ENCODE results near the gene SYT14.

Gene SYT14

GRCh38 chr1:209948155-209948554 is 10.1 kb downstream of the SYT14 start:
- Histone ChIP-seq H2AFZ (ENCODE audit: low read length) (no peak overlapping the region), H4K20me1 (ENCODE audit: insufficient read depth, low read length, poor library complexity, severe bottlenecking) (no peaks in the 10 kb centered on the region), H3K4me1 (ENCODE audit: insufficient read depth, low read length, poor library complexity, severe bottlenecking) (no peaks in the 10 kb centered on the region), H3K79me2 (ENCODE audit: insufficient read depth, low read length) (no peaks in the 10 kb centered on the region), H3K27me3 (ENCODE audit: insufficient read depth, low read length, poor library complexity, severe bottlenecking) (no peaks in the 10 kb centered on the region), H3F3A (ENCODE audit: low read depth) (no peaks in the 10 kb centered on the region), H3K4me3 (ENCODE audit: low read length, poor library complexity, severe bottlenecking) (no peak overlapping the region), H3K9me2 (replicated peaks; ENCODE audit: low read depth, low read length) (no peaks in the 10 kb centered on the region), H3K9me3 (ENCODE audit: insufficient read depth, low read depth, low read length) (no peaks in the 10 kb centered on the region), H3K36me3 (ENCODE audit: insufficient read depth, low read length) (no peaks in the 10 kb centered on the region), H3K9ac (ENCODE audit: low read depth, low read length, poor library complexity, severe bottlenecking) (no peak overlapping the region), H3K4me2 (ENCODE audit: low read depth, low read length, poor library complexity, severe bottlenecking) (no peak overlapping the region)
- TF ChIP-seq EZH2phosphoT487 (IDR thresholded peaks at IDR 0.05; ENCODE audit: borderline replicate concordance) = no peak
- no peak for TF ChIP-seq CTCF (conservative IDR thresholded peaks at IDR 0.05; ENCODE audit: low read length)

- H3K27me3 ChIP-seq (ENCODE audit: insufficient read depth, low read length, poor library complexity, severe bottlenecking) = no peaks in the 10 kb centered on the region
- no peak overlapping the region for H3K4me3 ChIP-seq (ENCODE audit: low read length, poor library complexity, severe bottlenecking)
- no peaks in the 10 kb centered on the region for H3K9me3 ChIP-seq (ENCODE audit: insufficient read depth, low read depth, low read length)
- no peaks in the 10 kb centered on the region for H3K36me3 ChIP-seq (ENCODE audit: insufficient read depth, low read length)
- H3K9me2 ChIP-seq (replicated peaks; ENCODE audit: low read depth, low read length) = no peaks in the 10 kb centered on the region
- no peak overlapping the region for H3K9ac ChIP-seq (ENCODE audit: low read depth, low read length, poor library complexity, severe bottlenecking)
- H3K4me1 ChIP-seq (ENCODE audit: insufficient read depth, low read length, poor library complexity, severe bottlenecking) = no peaks in the 10 kb centered on the region
- no peak overlapping the region for H2AFZ ChIP-seq (ENCODE audit: low read length)
- no peak overlapping the region for H3K4me2 ChIP-seq (ENCODE audit: low read depth, low read length, poor library complexity, severe bottlenecking)
- H3K79me2 ChIP-seq (ENCODE audit: insufficient read depth, low read length) = no peaks in the 10 kb centered on the region
- no peak for TF ChIP-seq EZH2phosphoT487 (IDR thresholded peaks at IDR 0.05; ENCODE audit: borderline replicate concordance)
- no peak for TF ChIP-seq CTCF (conservative IDR thresholded peaks at IDR 0.05; ENCODE audit: low read length)
- H4K20me1 ChIP-seq (ENCODE audit: insufficient read depth, low read length, poor library complexity, severe bottlenecking) = no peaks in the 10 kb centered on the region
- no peaks in the 10 kb centered on the region for H3F3A ChIP-seq (ENCODE audit: low read depth)
These were observed 18.1 kb downstream of the SYT14 start for GRCh38 chr1:209956116-209956515.

GRCh38 chr1:209959623-209960022 is 21.6 kb downstream of the SYT14 start:
- Histone ChIP-seq H3K4me1 (ENCODE audit: insufficient read depth, low read length, poor library complexity, severe bottlenecking) (no peaks in the 10 kb centered on the region), H3K79me2 (ENCODE audit: insufficient read depth, low read length) (no peaks in the 10 kb centered on the region), H3F3A (ENCODE audit: low read depth) (no peaks in the 10 kb centered on the region), H2AFZ (ENCODE audit: low read length) (no peak overlapping the region), H3K9ac (ENCODE audit: low read depth, low read length, poor library complexity, severe bottlenecking) (no peak overlapping the region), H3K9me2 (replicated peaks; ENCODE audit: low read depth, low read length) (no peaks in the 10 kb centered on the region), H3K4me2 (ENCODE audit: low read depth, low read length, poor library complexity, severe bottlenecking) (no peak overlapping the region), H3K36me3 (ENCODE audit: insufficient read depth, low read length) (no peaks in the 10 kb centered on the region), H3K4me3 (ENCODE audit: low read length, poor library complexity, severe bottlenecking) (no peak overlapping the region), H3K9me3 (ENCODE audit: insufficient read depth, low read depth, low read length) (no peaks in the 10 kb centered on the region), H4K20me1 (ENCODE audit: insufficient read depth, low read length, poor library complexity, severe bottlenecking) (no peaks in the 10 kb centered on the region), H3K27me3 (ENCODE audit: insufficient read depth, low read length, poor library complexity, severe bottlenecking) (no peaks in the 10 kb centered on the region)
- no peak for TF ChIP-seq CTCF (conservative IDR thresholded peaks at IDR 0.05; ENCODE audit: low read length)
- TF ChIP-seq EZH2phosphoT487 (IDR thresholded peaks at IDR 0.05; ENCODE audit: borderline replicate concordance) = no peak
